Measurements from ENCODE around the gene MAGEB4.
"Not testable (repeated sequence)": the region's sequence is repeated elsewhere in the genome, so short reads cannot be mapped to it uniquely, and the experiment has no call there.

Gene MAGEB4

DNA sequence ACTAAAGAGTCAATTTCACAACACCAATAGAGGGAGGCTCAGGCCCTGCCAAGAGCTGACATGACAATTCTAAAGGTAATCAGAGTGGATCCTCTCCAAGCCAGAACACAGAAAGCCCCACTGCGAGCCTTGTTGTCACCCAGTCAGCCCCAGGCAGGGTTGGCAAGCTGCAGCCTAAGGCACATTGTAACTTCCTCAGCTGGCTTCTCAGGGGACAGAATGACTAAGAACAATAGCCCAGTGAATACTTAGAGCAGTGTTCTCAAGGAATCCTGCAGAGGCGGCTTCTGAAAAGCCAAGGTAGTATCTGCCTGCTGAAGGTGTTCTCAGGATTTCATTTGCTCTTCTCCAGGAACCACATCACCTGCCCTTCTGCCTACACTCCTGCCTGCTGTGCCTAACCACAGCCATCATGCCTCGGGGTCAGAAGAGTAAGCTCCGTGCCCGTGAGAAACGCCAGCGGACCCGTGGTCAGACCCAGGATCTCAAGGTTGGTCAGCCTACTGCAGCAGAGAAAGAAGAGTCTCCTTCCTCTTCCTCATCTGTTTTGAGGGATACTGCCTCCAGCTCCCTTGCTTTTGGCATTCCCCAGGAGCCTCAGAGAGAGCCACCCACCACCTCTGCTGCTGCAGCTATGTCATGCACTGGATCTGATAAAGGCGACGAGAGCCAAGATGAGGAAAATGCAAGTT is at the start of gene MAGEB4:
Gene MAGEB4 (plus strand): TSS at position 277 of the 692 bp plus-strand sequence. CDS start 136 bp downstream, at position 413.
- DNase-seq, result no peak

GRCh38 chrX:30193910-30194309 is 47.9 kb upstream of the MAGEB4 start:
- DNase-seq, result not testable (repeated sequence)

- DNase-seq, result no peak
These were observed 45.5 kb upstream of the MAGEB4 start for GRCh38 chrX:30196322-30196721.

DNA sequence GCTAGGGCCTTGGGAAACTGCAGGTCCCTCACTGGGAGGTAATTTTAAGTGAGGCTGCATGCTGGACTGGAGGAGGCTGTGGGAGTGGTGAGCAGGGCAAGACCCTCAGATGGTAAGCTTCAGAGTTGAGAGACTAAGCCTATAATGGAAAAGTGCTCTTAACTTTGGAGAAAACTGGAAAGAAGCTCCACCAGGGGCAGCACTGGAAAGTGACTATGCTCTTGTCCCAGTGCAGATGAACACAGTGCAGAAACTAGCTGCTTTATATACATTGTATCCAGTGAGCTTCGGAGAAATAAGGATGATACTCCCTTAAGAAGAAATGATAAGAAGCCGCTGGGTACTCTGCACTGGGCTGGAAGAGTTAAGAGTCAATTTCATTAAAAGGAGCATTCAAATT is 29.6 kb upstream of the MAGEB4 start:
- no peak for DNase-seq

DNA sequence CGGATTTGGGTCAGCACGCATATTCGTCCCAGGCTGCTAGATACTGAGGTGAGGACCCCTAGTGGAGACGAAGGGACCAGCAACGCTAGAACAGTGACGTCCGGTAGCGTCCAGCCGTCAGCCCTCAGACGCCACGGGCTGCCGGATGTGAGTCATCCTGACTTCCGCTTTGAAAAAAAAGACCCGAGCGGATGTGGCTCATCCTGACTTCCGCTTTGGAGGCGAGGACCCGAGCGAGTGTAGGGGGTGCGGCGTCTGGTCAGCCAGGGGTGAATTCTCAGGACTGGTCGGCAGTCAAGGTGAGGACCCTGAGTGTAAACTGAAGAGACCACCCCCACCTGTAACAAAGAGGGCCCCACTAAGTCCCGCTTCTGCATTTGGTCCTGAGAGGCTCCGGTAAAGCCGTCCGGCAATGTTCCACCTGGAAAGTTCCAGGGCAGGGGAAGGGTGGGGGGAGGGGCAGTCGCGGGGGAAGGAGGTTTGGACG is 26.4 kb upstream of the MAGEB4 start, which contains the start of gene MAGEB2:
Gene MAGEB2 (plus strand): TSS at position 207 of the 487 bp plus-strand sequence. CDS start 3,018 bp downstream, outside the sequence.
- no peak for DNase-seq

DNA sequence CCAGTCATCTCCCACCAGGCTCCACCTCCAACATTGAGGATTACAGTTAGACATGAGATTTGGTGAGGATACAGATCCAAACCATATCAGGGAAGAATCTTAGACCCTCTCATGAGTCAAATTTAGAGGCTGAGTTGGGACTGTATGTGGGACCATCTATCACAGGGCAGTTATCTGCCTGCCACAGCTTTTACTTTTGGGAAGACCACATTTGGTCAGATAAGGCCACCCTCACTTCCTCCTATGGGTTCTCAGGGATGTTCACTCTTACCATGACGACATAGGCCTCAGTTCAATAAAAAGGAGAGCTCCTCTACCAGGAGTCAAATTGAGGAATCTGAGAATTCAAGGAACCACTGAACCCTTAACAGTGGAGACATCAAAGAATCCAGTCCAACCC is 24.3 kb upstream of the MAGEB4 start:
- no peak for DNase-seq

- no peak for DNase-seq
These were observed 22.4 kb upstream of the MAGEB4 start for GRCh38 chrX:30219372-30219771.

GRCh38 chrX:30220661-30221060 is 21.1 kb upstream of the MAGEB4 start:
- no peak for DNase-seq

DNA sequence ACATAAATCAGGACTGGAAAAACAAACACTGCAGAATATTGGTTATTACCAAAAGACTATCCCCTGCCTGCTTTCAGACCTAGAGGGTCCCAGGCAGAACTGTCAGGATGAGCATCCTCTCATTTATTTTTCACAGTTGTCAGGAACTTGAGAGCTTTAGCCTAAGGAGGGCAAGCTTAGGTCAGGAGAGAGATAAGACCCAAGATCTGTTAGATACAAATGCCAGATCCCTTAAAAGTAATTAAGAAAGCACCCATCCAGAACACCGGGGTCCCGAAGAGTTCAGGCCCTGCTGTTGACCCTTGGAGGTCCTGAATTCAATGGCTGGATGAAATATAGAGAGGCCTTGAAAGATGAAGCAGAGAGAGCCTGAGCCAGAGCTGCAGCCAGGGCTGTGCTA is 17.3 kb upstream of the MAGEB4 start:
- no peak for DNase-seq

- DNase-seq, result no peak
These were observed 13.3 kb upstream of the MAGEB4 start for GRCh38 chrX:30228526-30228925.

- DNase-seq, result no peak
These were observed 11.4 kb upstream of the MAGEB4 start, which contains the start of gene MAGEB3 for GRCh38 chrX:30230395-30230794. MAGEB3 (plus strand) TSS chrX:30230657; CDS start chrX:30235925, 5,268 bp downstream.

GRCh38 chrX:30246769-30247489 is 5.1 kb downstream of the MAGEB4 start, which contains the start of gene MAGEB1:
MAGEB1 (plus strand) TSS chrX:30247146; CDS start chrX:30250494, 3,348 bp downstream.
- no peak for DNase-seq

GRCh38 chrX:30248854-30249253 is 7.1 kb downstream of the MAGEB4 start:
- no peak for DNase-seq

DNA sequence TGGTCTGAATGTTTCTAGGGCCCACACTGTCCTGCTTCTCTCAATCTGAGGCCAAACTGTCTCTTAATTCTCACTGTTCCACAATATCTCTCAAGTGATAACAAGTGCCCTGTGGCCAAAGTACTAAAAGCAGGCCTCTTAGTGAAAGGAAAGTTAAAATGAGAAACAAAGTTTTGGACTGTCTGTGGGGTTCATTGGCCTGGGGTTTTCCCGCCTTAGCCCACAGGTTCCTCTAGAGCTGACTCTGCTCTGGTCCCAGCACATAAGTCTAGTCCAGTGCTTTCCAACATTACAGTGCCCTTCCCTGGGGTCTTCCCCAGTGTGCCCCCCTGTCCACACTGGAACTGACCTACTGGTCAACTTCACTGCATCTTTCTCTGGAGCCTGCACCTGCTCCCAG is 11.5 kb downstream of the MAGEB4 start:
- no peak for DNase-seq

DNA sequence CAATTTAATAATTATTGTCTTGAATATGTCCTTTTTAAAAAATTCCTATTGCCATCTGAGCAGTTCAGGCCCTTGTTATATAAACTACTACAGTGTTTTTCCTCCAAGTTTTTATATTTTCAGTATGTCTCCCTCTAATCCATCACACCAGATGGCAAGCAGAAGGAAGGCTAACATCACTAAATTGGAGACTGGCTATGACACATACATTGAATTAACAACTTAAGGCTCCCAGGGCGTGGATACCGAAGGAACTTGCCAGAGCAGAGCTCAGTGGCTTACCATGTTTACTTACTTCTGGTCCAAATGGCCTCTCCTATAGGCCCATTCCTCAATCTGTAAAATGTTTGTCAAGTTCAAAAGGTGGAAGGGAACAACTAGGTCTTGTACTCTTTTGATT is 18.1 kb downstream of the MAGEB4 start:
- DNase-seq, result no peak

DNA sequence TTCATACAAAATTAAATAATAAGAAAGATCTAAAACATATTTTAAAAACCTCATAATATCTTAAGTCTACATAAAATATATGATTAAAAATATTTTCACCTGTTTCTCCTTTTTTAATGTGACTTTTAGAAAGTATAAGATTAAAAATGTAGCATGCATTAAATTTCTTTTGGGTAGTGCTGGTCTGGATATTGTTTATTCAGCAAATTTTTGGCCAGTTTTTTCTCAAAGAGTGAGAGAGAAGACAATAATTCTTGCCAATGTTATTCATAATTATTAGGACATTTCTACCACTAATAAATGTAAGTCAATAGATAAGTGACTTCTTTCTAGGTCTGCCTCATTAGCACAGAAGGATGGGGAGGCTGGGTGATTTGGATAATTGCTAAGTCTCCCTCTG is 19.2 kb downstream of the MAGEB4 start:
- no peak for DNase-seq

DNA sequence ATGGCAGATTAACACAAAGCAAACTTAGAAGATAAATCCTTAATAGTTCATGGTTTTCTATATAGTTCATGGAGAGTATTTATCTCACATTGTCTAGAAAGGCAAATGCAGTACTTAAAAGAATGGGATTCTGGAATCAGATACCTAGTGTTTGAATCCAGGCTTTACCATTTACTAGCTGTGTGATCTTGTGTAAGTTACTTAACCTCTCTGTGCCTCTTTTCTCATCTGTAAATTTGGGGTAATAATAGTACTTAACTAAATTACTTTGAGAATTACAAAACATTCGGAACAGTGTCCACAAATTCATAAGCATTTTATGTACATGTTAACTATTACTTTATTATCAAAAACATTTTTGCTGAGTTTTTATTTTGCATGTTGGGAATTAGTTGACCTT is 21.0 kb downstream of the MAGEB4 start:
- no peak for DNase-seq

DNA sequence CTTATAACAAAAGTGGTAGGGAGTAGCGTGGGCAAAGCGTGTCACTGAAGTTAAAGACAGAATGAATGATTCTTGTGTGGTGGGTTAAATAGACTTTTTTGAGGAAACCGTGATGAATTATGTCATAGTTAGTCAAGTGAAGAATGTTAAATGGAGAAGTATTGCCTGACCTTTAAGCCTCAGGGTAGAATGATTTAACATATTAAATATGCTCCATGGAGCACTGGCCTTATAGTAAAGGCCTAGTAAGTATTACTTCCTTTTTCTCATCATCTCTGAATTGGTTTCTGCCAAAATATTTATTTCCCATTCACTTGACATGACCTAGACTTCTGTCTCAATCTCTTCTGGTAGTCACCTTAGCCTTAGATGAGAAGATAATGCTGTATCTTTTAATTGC is 28.8 kb downstream of the MAGEB4 start:
- no peak for DNase-seq

- DNase-seq, result no peak
These were observed 33.7 kb downstream of the MAGEB4 start for GRCh38 chrX:30275498-30275897.

- DNase-seq, result no peak
These were observed 36.6 kb downstream of the MAGEB4 start for GRCh38 chrX:30278365-30278764.

- no peak for DNase-seq
These were observed 38.6 kb downstream of the MAGEB4 start for GRCh38 chrX:30280428-30280827.

GRCh38 chrX:30282527-30282926 is 40.7 kb downstream of the MAGEB4 start:
- no peak for DNase-seq

DNA sequence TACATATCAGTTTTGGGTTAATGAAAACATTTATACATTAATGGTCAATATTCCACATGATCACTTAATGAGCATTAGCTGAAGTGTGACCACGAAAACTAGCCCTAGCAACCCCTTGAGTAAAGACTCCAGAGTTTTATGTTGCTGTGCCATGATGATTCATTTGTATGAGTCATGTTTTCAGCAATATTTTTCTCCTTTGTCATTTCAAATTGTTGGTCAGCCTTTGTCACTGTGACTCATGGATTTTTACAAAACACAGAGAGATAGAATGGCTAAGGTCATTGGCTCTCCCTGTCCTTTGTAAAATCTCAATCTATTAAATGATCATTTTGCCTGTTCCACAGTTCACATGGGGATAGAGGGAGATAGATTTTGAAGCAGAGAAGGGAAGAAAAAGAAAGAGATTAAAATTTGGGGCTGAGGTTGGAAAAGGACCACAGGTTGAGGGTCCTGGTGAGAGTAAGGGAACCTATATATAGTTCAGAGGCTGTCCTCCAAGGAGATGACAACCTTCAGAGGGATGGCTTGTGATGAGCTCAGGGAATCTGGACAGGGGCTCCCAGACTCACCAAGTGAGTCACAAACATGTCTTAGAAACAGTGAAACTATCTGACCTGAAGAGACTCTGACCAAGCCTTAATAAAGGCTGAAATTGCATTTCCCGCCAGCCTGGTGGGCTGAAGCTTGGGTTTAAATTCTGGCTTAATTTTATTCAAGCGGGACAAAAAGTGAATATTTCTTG is 41.8 kb downstream of the MAGEB4 start:
- no peak for DNase-seq
